Stomach smooth muscle (tissue), 2 donors: ENCODE data around the gene NUAK1.

Experiments used
- H3K27ac ChIP-seq: one replicate; pipeline ENCODE4 v1.7.0; 2013; ENCODE audit warnings: mild to moderate bottlenecking, low read length, inconsistent platforms
- H3K27me3 ChIP-seq, 2 donors: one replicate each; pipeline ENCODE4 v1.7.0; 2013; ENCODE audit warnings: low read length in 2 of 2; ENCODE audit not compliant: insufficient read depth in 2 of 2, control insufficient read depth in 1 of 2
- H3K36me3 ChIP-seq, 2 donors: one replicate each; pipeline ENCODE4 v1.7.0; 2013; ENCODE audit warnings: low read length in 2 of 2; ENCODE audit not compliant: control insufficient read depth in 2 of 2, insufficient read depth in 2 of 2
- H3K4me1 ChIP-seq: one replicate; pipeline ENCODE4 v1.7.0; 2013; ENCODE audit warnings: low read length; ENCODE audit not compliant: control insufficient read depth, insufficient read depth
- H3K4me3 ChIP-seq, 2 donors: one replicate each; pipeline ENCODE4 v1.7.0; 2013; ENCODE audit warnings: low read length in 2 of 2
- H3K9ac ChIP-seq, 2 donors: one replicate each; pipeline ENCODE4 v1.7.0; 2013; ENCODE audit warnings: low read length in 2 of 2, mild to moderate bottlenecking in 1 of 2
- H3K9me3 ChIP-seq, 2 donors: one replicate each; pipeline ENCODE4 v1.7.0; 2013; ENCODE audit warnings: low read length in 2 of 2; ENCODE audit not compliant: control insufficient read depth in 2 of 2
- donor health status: healthy.
- donor health status: Pancreatic carcinoma.

The NUAK1 gene

DNA sequence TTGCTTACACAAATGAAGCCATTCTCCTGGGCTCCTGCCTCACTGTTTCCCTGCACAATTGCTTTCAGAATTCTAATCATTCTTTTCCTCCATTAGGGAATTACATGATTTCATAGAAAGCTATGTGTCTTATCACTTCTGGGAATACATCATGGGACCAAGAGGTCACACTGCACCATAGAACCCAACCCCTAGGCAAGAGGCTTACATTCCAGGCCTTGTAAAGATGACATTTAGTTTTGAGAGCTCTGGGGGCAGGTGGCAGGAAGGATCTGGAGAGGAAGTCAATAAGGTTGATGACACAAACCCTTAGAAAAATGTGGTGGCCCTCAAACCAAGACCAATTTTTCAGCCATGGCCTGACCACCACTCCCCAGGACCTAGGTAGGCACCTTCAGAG lies 57.1 kb downstream of the NUAK1 start:
- Histone ChIP-seq H3K4me3 (no peak overlapping the region), H3K9me3 (no peaks in the 10 kb centered on the region), H3K9ac (no peak overlapping the region), H3K27ac (no peak overlapping the region), H3K4me1 (peaks cover 35% of the 10 kb centered on the region), H3K36me3 (peaks cover 0 to 4% of the 10 kb centered on the region in 2 donors), H3K27me3 (no peaks in the 10 kb centered on the region)

DNA sequence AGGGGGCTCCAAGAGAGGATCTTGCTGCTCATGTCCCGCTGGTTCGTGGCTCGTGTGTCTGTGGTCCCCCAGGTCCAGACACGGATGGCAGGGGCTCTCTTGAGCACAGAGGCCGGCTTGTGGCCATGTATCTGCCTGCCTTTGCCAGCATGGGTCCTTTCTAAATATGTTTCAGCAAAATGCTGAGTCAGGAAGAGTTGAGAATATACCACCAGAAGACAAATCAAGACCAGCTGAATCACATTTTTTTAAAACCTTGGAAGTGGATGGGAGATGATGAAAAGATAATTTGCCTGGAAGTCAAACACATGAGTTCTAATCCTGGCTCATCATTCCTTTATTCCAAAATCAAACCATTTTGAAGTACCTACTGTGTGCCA lies 58.0 kb downstream of the NUAK1 start:
- Histone ChIP-seq H3K9ac (no peak overlapping the region), H3K27me3 (no peaks in the 10 kb centered on the region), H3K9me3 (no peaks in the 10 kb centered on the region), H3K4me3 (no peak overlapping the region), H3K4me1 (peaks cover 38% of the 10 kb centered on the region), H3K27ac (no peak overlapping the region), H3K36me3 (peaks cover 0 to 4% of the 10 kb centered on the region in 2 donors)

DNA sequence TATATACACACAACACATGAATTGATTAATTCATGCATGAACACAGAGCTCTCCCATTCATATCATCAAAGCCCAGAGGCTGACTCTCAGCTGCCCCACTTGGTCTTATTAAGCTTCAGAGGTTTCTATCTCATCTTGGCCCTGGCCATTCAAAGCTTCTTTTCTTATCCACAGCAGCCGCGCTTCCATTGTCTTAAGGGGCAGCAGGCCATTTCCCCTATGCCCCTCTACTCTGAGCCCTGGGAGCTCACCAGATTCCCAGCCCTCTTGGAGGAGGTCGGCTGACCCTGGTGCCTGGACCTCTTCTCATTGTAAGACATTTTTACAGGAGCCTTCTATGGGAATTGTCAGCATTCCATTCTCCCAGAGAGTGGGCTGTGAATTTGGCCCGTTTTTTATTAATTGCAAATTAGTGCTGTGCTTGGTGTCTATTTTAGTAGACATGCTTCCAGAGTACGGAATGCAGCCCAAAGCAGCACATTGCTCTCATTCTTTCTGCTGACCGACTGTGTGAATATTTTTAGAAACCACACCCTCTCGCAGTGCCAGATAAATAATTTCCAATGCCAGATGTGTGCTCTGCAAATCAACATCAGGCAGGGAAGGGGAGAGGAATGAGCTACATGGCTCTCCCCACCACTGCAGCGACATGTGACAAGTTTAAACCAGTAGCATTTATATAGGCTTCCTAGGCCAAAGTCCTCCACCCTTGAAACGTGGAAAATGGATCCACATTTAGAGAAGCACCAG lies 58.5 kb downstream of the NUAK1 start:
- H3K4me3 ChIP-seq = no peak overlapping the region
- H3K9me3 ChIP-seq = no peaks in the 10 kb centered on the region
- peaks cover 40% of the 10 kb centered on the region for H3K4me1 ChIP-seq
- peak overlapping the region; percentile 18 for H3K27ac ChIP-seq
- peaks cover 0 to 4% of the 10 kb centered on the region in 2 donors for H3K36me3 ChIP-seq
- no peak overlapping the region for H3K9ac ChIP-seq
- H3K27me3 ChIP-seq = no peaks in the 10 kb centered on the region

DNA sequence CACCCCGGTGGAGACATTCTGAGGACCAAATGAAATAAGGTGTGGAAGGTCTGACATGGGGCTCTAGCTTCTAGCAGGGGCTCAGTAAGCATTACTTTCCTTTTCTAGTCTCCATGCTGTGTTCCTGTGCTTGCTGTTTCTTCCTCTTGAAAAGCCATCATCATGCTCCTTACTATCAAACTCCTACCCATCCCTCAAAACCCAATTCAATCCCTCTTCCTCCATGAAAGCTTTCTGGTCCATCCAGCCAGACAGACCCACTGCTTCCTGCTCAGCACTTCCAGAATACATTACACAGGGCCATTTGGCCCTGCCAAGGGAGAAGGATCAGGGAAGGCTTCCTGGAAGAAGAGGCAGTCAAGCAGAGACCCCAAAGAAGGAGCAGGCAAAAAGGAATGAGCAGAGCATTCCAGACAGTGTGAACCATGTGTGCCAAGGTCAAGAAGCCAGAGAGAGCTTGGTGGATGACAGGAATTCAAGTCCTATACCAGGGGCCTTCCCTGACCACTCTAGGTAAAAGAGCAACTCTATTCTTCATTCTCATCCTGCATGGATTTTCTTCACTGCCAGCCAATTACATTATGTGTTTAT lies 59.5 kb downstream of the NUAK1 start:
- Histone ChIP-seq H3K4me3 (no peak overlapping the region), H3K27ac (no peak overlapping the region), H3K9me3 (no peaks in the 10 kb centered on the region), H3K27me3 (no peaks in the 10 kb centered on the region), H3K9ac (no peak overlapping the region), H3K4me1 (peaks cover 50% of the 10 kb centered on the region), H3K36me3 (peaks cover 0 to 4% of the 10 kb centered on the region in 2 donors)

DNA sequence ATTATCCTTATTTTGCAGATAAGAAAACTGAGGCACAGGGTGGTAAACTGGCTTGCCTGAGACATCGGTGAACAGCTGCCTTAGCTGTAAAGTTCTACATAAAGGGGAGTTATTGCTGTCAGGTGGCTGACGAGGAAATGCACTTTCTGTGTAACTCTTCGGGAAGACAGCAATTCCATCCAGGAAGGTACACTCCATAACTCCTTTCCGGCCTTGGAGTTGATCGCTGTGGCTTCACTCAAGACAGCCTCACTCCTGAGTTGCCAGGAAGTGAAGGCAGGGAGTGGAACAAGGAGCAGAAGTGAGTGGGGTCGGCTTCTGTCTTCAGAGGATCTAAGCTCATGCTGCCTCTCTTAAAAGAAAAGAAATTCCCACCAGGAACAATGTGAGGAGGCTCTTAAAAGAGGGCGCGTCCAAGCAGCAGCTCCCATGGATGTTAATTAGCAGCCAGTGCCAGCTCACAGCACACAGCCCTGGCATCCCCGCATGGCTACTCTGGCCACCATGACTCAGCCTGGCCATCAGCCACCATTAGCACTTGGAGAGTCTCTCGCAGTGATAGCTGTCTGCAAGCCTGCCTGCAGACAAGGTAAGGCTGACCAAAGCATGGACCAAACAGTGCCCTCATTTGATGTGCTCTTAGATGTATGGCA lies 60.3 kb downstream of the NUAK1 start:
- Histone ChIP-seq H3K4me3 (no peak overlapping the region), H3K27ac (no peak overlapping the region), H3K9me3 (no peaks in the 10 kb centered on the region), H3K36me3 (no peaks in the 10 kb centered on the region), H3K27me3 (no peaks in the 10 kb centered on the region), H3K4me1 (peaks cover 50% of the 10 kb centered on the region), H3K9ac (no peak overlapping the region)

DNA sequence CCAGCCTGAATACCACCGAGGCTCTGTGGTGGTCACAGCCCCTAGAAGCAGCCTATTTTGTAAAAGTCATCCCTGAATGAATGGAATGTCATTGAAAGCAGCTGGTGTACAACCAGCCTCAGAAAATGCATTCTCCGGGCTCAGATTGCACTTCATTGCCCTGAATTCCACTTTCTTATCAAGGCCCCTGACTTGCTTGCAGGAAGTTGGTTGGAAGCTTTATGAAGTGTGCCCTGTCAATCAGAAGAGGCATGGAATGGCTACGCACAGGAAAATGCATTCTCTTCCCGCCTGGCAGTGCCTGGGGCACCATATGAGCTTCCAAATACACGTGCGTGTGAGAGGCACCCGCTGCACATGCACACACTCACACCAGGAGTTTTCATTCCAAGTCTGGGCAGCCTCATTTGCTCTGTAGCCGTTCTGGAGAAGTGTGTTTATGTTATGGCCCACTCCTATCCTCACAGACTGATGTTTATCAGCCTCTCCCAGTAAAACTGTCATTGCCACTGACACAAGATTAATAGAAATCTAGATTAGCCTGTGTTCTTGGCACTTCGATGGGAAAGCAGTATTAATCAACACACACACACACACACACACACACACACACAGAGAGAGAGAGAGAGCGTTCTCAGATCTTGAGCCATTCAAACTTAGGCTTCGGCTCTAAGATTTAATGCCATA lies 63.9 kb downstream of the NUAK1 start:
- H3K4me3 ChIP-seq = peak overlapping the region in 1 of 2 donors; percentile 15

DNA sequence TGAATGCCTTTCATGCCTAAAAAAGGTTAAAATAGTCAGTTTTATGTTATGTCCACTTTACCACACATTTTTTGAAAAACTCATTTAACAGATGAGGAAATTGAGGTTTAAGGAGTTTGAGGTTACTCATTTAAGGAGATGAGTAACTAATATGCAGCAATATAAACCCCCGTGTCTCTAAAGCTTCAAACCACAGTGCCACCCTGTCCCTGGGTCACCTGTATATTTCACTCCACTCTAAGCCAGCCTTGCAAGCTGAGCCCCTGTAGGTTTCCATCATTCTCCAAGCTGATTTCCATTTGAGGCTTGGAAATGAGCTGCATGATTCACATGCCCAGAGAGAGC lies 64.4 kb downstream of the NUAK1 start:
- no peak overlapping the region for H3K9ac ChIP-seq
- H3K4me1 ChIP-seq = peaks cover 45% of the 10 kb centered on the region
- H3K9me3 ChIP-seq = no peaks in the 10 kb centered on the region
- H3K4me3 ChIP-seq = no peak overlapping the region
- no peaks in the 10 kb centered on the region for H3K36me3 ChIP-seq
- peak overlapping the region; percentile 31 for H3K27ac ChIP-seq
- H3K27me3 ChIP-seq = no peaks in the 10 kb centered on the region

More for the DNA sequence above, 63.9 kb downstream of the NUAK1 start:
- Histone ChIP-seq H3K9me3 (no peaks in the 10 kb centered on the region), H3K27ac (peak overlapping the region; percentile 31), H3K27me3 (no peaks in the 10 kb centered on the region), H3K9ac (no peak overlapping the region), H3K4me1 (peaks cover 50% of the 10 kb centered on the region), H3K36me3 (no peaks in the 10 kb centered on the region)

DNA sequence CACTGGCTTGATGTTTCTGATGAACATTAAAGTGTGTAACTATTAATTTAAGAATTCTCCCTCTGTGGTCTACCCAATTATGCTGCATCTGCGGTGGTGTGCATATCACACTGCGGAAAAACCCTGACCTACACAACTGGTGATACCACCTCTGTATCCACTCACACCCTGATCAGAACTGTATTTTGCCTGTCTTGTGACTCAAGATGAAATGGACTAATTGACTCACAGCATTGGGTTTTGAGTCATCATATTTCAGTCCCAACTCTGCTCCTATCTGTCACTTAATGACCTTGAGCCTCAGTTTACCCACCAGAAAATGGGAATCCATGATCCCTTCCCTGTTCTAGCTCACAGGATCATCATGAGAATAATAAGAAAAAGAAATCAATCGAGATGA lies 65.6 kb downstream of the NUAK1 start:
- H3K36me3 ChIP-seq = no peaks in the 10 kb centered on the region
- H3K4me3 ChIP-seq = no peak overlapping the region
- no peaks in the 10 kb centered on the region for H3K27me3 ChIP-seq
- H3K27ac ChIP-seq = no peak overlapping the region
- peaks cover 35% of the 10 kb centered on the region for H3K4me1 ChIP-seq
- H3K9ac ChIP-seq = no peak overlapping the region
- no peaks in the 10 kb centered on the region for H3K9me3 ChIP-seq

DNA sequence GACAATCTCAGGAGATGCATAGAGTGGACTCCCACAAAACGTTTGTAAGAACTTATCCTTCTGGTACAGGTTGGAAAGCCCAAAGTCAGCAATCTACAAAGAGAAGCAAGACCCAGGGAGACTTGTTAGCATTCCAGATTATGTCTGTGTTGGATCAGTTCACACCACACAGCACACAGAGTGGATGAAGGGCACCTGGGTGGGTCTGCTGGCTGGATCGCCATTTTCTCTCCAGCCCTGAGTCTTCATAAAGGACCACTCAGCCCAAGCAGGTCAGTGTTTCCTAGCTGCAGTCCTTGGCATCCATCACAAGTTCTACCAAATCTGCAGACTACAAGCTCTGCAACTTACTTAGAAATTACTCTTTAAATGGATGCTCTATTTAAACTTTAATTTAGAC lies 66.0 kb downstream of the NUAK1 start:
- Histone ChIP-seq H3K27me3 (no peaks in the 10 kb centered on the region), H3K36me3 (peaks cover 0 to 2% of the 10 kb centered on the region in 2 donors), H3K4me1 (peaks cover 34% of the 10 kb centered on the region), H3K9ac (no peak overlapping the region), H3K27ac (no peak overlapping the region), H3K9me3 (no peaks in the 10 kb centered on the region), H3K4me3 (no peak overlapping the region)

DNA sequence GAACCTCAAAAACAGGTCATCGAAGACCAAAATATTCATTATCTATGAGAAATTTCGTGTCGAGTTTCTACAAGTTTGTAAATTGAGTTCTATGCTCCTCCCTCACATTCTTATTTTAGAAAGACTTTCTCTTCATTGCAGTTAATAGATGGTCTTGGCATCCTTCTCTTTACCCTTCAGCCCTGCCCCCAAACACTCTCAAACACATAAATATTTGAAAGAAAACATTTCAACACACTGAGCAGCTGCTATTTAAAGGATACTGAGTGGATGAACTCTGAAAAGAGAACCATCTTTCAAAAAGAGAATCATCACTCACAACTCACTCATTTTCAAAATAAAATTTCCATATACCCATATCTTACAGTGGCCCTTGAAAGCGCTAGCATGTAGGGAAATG lies 67.1 kb downstream of the NUAK1 start:
- Histone ChIP-seq H3K9me3 (no peaks in the 10 kb centered on the region), H3K4me3 (no peak overlapping the region), H3K27me3 (no peaks in the 10 kb centered on the region), H3K27ac (no peak overlapping the region), H3K9ac (no peak overlapping the region), H3K36me3 (peaks cover 4 to 8% of the 10 kb centered on the region in 2 donors), H3K4me1 (peaks cover 34% of the 10 kb centered on the region)
